ENCODE data around the gene PLEKHA7. TPM values are rescaled to one million over a fixed set of nuclear protein-coding genes. Genes with fewer than 3 reads are reported as not detected.

Gene PLEKHA7
- total RNA-seq, 2 experiments from 2014 or later, result 0.13 TPM; not detected in 1

DNA sequence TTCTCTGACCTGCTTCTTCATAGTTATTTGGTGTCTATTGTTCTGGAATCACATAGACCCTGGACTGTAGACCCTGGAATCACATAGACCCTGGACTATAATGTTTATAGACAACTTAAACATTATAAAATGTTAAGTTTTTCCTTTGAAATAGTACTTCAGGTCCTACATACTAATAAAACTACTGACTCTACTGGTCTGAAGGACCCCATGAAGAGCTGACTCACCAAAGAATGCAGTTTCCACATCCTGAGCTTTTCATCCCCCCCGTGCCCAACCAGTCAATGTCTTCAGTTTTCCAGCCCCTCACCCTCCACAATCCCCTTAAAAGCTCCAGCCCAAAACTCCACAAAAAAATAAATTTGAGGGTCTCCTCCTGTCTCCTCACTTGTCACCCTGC lies 6.6 kb upstream of the PLEKHA7 start:
- BruUV-seq (replicated peaks), result no TSS peak
- TF ChIP-seq EZH2phosphoT487 (IDR thresholded peaks at IDR 0.05; ENCODE audit: borderline replicate concordance, low read depth, low read length), result no peak
- TF ChIP-seq, protein P1, sequence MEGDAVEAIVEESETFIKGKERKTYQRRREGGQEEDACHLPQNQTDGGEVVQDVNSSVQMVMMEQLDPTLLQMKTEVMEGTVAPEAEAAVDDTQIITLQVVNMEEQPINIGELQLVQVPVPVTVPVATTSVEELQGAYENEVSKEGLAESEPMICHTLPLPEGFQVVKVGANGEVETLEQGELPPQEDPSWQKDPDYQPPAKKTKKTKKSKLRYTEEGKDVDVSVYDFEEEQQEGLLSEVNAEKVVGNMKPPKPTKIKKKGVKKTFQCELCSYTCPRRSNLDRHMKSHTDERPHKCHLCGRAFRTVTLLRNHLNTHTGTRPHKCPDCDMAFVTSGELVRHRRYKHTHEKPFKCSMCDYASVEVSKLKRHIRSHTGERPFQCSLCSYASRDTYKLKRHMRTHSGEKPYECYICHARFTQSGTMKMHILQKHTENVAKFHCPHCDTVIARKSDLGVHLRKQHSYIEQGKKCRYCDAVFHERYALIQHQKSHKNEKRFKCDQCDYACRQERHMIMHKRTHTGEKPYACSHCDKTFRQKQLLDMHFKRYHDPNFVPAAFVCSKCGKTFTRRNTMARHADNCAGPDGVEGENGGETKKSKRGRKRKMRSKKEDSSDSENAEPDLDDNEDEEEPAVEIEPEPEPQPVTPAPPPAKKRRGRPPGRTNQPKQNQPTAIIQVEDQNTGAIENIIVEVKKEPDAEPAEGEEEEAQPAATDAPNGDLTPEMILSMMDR (conservative IDR thresholded peaks at IDR 0.05; ENCODE audit: low read length), result no peak
- intact Hi-C loops (cut with micrococcal nuclease; ENCODE audit: unreplicated experiment), result no loop called here
- POLR2A ChIA-PET, result interaction anchor here (1.0 kb wide), 1 partner anchor 32 kb away, joined by 3 read pairs; no protein-coding TSS in a partner anchor
- no peaks in the 10 kb centered on the region for H3K36me3 ChIP-seq (ENCODE audit: insufficient read depth, low read length)
- no peak overlapping the region for H3K27ac ChIP-seq (ENCODE audit: low read depth, low read length, poor library complexity, severe bottlenecking)
- no peaks in the 10 kb centered on the region for H3K4me1 ChIP-seq (ENCODE audit: insufficient read depth, low read length, poor library complexity, severe bottlenecking)
- no peaks in the 10 kb centered on the region for H3K79me2 ChIP-seq (ENCODE audit: insufficient read depth, low read depth, low read length)
- H3K4me2 ChIP-seq (ENCODE audit: low read length), result no peak overlapping the region
- no peak overlapping the region for H2AFZ ChIP-seq (ENCODE audit: low read length)
- H3K4me3 ChIP-seq (ENCODE audit: low read depth, low read length, poor library complexity, severe bottlenecking), result no peak overlapping the region
- CTCF ChIA-PET (ENCODE audit: unreplicated experiment), result no interaction called here
- DNase-seq (ENCODE audit: low spot score), result no peak
- no peaks in the 10 kb centered on the region for H3K9me2 ChIP-seq (ENCODE audit: insufficient read depth, low read length)
- H3K9me3 ChIP-seq (ENCODE audit: low read length), result no peaks in the 10 kb centered on the region
- H4K20me1 ChIP-seq (ENCODE audit: insufficient read depth, low read length), result no peaks in the 10 kb centered on the region

DNA sequence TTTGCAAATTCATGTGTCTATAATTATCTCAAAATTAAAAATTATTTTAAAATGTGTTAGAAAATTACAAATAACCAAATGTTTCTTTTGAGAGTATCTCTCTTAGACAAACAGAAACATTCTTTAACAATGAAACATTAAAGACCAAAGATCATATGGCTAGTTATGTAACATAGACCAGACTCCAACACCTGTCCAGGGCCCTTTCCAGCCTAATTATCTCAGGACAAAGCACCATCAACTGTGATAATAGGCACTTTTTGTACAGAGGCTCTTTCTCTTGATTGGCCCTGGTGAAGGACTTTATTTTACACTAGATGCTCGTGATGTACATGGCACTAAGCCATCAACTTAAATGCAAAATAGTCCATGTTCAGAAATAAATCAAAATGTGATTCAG lies 5.0 kb upstream of the PLEKHA7 start:
- H3K79me2 ChIP-seq (ENCODE audit: insufficient read depth, low read depth, low read length), result no peaks in the 10 kb centered on the region
- H3K9me2 ChIP-seq (ENCODE audit: insufficient read depth, low read length), result no peaks in the 10 kb centered on the region
- no peaks in the 10 kb centered on the region for H4K20me1 ChIP-seq (ENCODE audit: insufficient read depth, low read length)
- ChIA-PET POLR2A (no interaction called here), CTCF (ENCODE audit: unreplicated experiment) (no interaction called here)
- intact Hi-C loops (cut with micrococcal nuclease; ENCODE audit: unreplicated experiment), result no loop called here
- no peak overlapping the region for H3K4me2 ChIP-seq (ENCODE audit: low read length)
- BruUV-seq (replicated peaks), result no TSS peak
- no peaks in the 10 kb centered on the region for H3K9me3 ChIP-seq (ENCODE audit: low read length)
- H3K4me1 ChIP-seq (ENCODE audit: insufficient read depth, low read length, poor library complexity, severe bottlenecking), result no peaks in the 10 kb centered on the region
- H3K27ac ChIP-seq (ENCODE audit: low read depth, low read length, poor library complexity, severe bottlenecking), result no peak overlapping the region
- no peaks in the 10 kb centered on the region for H3K36me3 ChIP-seq (ENCODE audit: insufficient read depth, low read length)
- no peak for TF ChIP-seq EZH2phosphoT487 (IDR thresholded peaks at IDR 0.05; ENCODE audit: borderline replicate concordance, low read depth, low read length)
- TF ChIP-seq, protein P1 (conservative IDR thresholded peaks at IDR 0.05; ENCODE audit: low read length), result no peak
- DNase-seq (ENCODE audit: low spot score), result no peak
- H2AFZ ChIP-seq (ENCODE audit: low read length), result no peak overlapping the region
- no peak overlapping the region for H3K4me3 ChIP-seq (ENCODE audit: low read depth, low read length, poor library complexity, severe bottlenecking)

DNA sequence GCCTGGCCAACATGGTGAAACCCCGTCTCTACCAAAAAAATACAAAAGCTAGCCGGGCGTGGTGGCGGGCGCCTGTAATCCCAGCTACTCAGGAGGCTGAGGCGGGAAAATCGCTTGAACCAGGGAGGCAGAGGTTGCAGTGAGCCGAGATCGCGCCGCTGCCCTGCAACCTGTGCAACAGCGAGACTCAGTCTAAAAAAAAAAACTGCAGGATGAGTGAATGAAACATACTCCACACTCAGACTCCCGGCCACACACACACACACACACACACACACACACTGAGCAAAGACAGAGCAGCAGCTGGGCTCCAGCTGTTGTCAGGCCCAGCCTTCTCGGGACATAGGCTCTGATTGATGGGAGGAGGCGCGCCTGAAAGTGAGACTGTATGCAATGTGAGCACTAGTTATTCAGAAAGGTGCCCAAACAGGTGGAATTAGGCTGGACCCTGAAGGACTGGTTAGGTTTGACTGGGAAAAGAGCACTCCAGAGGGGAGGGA lies 1.5 kb upstream of the PLEKHA7 start:
- H3K4me1 ChIP-seq (ENCODE audit: insufficient read depth, low read length, poor library complexity, severe bottlenecking), result no peaks in the 10 kb centered on the region
- H3K9me2 ChIP-seq (ENCODE audit: insufficient read depth, low read length), result no peaks in the 10 kb centered on the region
- no peak for DNase-seq (ENCODE audit: low spot score)
- no peaks in the 10 kb centered on the region for H3K79me2 ChIP-seq (ENCODE audit: insufficient read depth, low read depth, low read length)
- H3K4me3 ChIP-seq (ENCODE audit: low read depth, low read length, poor library complexity, severe bottlenecking), result no peak overlapping the region
- H3K9me3 ChIP-seq (ENCODE audit: low read length), result no peaks in the 10 kb centered on the region
- TF ChIP-seq, protein P1 (conservative IDR thresholded peaks at IDR 0.05; ENCODE audit: low read length), result no peak
- TF ChIP-seq EZH2phosphoT487 (IDR thresholded peaks at IDR 0.05; ENCODE audit: borderline replicate concordance, low read depth, low read length), result no peak
- POLR2A ChIA-PET, result no interaction called here
- H3K4me2 ChIP-seq (ENCODE audit: low read length), result no peak overlapping the region
- CTCF ChIA-PET (ENCODE audit: unreplicated experiment), result no interaction called here
- H4K20me1 ChIP-seq (ENCODE audit: insufficient read depth, low read length), result no peaks in the 10 kb centered on the region
- intact Hi-C loops (cut with micrococcal nuclease; ENCODE audit: unreplicated experiment), result no loop called here
- H3K36me3 ChIP-seq (ENCODE audit: insufficient read depth, low read length), result no peaks in the 10 kb centered on the region
- no peak overlapping the region for H2AFZ ChIP-seq (ENCODE audit: low read length)
- H3K27ac ChIP-seq (ENCODE audit: low read depth, low read length, poor library complexity, severe bottlenecking), result no peak overlapping the region
- no TSS peak for BruUV-seq (replicated peaks)
